IMR-90 (cell line): ENCODE measurements around the gene TP53TG3D. TPM values are rescaled to one million over a fixed set of nuclear protein-coding genes. Genes with fewer than 3 reads are reported as not detected.

Experiments used
- microRNA-seq, 2 experiments: library from miRNA; stranded (forward) in 1 of 2; unstranded in 1 of 2; fragments of 10-50 nt in 1 of 2; fragments of <30 nt in 1 of 2; gene quantifications in 1 of 2; microRNA quantifications in 1 of 2; one replicate each; pipeline versions ENCODE3 to v1.1.0; 2013 to 2020; ENCODE audit not compliant: insufficient read depth in 1 of 2, insufficient read length in 1 of 2, unreplicated experiment in 1 of 2
- polyA plus RNA-seq, 3 experiments: library from polyadenylated mRNA; depleted of rRNA; stranded (reverse); fragments of >200 nt; gene quantifications; 2 replicates each; pipeline ENCODE4 v1.2.3, GENCODE V29; 2012; ENCODE audit warnings: low replicate concordance in 1 of 3
- small RNA-seq, 5 experiments: library from RNA; depleted of rRNA; stranded (forward); fragments of <200 nt; gene quantifications; one replicate each; pipeline ENCODE3, GENCODE V24; 2012
- total RNA-seq: library from RNA; depleted of rRNA; stranded (reverse); fragments of >200 nt; gene quantifications from 2 replicates; pipeline ENCODE4 v1.2.3, GENCODE V29; 2012

The TP53TG3D gene
- total and polyA plus RNA-seq, 2 of the 4 experiments (the other 2 are of a cell fraction) = 0.10 TPM; not detected in 1

Small RNAs within 50 kb of the gene (microRNA-seq; reads per million reads assigned to microRNA genes)
- gene AC133485.1 (ENCODE audit: insufficient read depth, insufficient read length) (not detected), gene AC140878.1 (ENCODE audit: insufficient read depth, insufficient read length) (not detected)

Small RNAs within 50 kb of the gene (small RNA-seq; reads per million reads assigned to genes)
- gene AC133485.1 (0 reads per million in 5 experiments), gene AC140878.1 (0 reads per million in 5 experiments)
